Vagina (tissue), 2 donors: ENCODE results near the gene SLC39A7.

Experiments
- CTCF ChIP-seq, 3 experiments: fragments of 450-650 bp in 2 of 3; fragments of 200-600 bp in 1 of 3; sonication (generic) in 1 of 3; IDR thresholded peaks; one replicate each; pipeline ENCODE4 v1.5.1; 2017 to 2019; ENCODE audit warnings: antibody characterized with exemption in 3 of 3, mild to moderate bottlenecking in 2 of 3, moderate library complexity in 2 of 3
- POLR2A ChIP-seq, 2 donors: fragments of 450-650 bp; IDR thresholded peaks; one replicate each; pipeline ENCODE4 v1.6.1; 2017; ENCODE audit warnings: antibody characterized with exemption in 2 of 2, mild to moderate bottlenecking in 2 of 2, moderate library complexity in 2 of 2

- TF ChIP-seq POLR2A (IDR thresholded peaks at IDR 0.05), result no peak
- TF ChIP-seq CTCF (IDR thresholded peaks at IDR 0.05), result no peak
Observed at GRCh38 chr6:33189625-33190448, 10.8 kb upstream of the SLC39A7 start.
